HG02885 (cell line): Measurements from ENCODE around the gene HNRNPUL1.

Experiments
- ATAC-seq: cut with Tn5 transposase; IDR thresholded peaks from one replicate; pipeline ENCODE4 v1.9.1; 2021; ENCODE audit warnings: mild to moderate bottlenecking; ENCODE audit not compliant: unreplicated experiment, poor library complexity

Gene HNRNPUL1

DNA sequence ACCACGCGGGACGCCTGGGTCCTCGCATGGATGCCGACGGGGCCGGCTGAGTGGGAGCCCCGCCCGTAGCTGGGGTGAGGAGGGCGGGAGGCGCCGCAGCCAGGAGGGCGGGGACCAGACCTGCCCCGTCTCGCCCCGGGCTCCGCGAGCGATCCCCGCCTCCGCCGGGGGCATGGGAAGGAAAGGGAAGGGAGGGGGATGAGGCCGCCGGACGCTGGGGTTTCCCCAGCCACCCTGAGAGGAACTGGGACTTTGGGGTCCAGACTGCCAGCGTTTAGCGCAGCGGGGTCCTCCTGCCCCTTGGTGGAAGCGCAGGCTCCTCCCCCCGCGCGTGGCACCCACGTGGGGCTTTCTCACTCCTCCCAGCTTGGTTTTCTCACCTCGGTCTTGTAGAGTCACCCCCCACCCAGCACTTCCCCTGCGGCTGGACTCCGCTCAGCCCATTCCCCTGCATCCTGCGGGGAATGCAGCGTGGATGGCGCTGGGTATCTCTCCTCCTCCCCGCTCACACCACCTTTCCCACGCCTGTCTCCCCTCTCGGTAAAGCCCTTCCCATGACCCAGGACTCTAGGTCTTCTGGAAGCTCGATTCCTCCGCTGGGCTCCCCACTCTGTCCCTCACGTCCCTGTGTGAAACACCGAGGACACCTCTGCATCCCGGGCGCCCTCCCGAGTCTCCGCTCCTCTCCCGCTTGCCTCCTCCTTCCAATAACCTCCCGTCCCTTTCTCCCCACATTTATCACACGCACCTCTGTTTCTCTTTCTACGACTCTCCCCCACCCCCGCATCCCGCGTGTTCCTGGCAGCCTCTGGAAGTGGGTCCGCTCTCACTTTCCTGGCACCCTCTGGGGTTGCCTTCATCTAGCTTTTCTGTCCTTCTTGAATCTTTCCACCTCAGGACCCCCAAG is 87.4 kb downstream of the HNRNPUL1 start:
- ATAC-seq, result peak; percentile 39

GRCh38 chr19:41352279-41352608 is 88.1 kb downstream of the HNRNPUL1 start:
- no peak for ATAC-seq

DNA sequence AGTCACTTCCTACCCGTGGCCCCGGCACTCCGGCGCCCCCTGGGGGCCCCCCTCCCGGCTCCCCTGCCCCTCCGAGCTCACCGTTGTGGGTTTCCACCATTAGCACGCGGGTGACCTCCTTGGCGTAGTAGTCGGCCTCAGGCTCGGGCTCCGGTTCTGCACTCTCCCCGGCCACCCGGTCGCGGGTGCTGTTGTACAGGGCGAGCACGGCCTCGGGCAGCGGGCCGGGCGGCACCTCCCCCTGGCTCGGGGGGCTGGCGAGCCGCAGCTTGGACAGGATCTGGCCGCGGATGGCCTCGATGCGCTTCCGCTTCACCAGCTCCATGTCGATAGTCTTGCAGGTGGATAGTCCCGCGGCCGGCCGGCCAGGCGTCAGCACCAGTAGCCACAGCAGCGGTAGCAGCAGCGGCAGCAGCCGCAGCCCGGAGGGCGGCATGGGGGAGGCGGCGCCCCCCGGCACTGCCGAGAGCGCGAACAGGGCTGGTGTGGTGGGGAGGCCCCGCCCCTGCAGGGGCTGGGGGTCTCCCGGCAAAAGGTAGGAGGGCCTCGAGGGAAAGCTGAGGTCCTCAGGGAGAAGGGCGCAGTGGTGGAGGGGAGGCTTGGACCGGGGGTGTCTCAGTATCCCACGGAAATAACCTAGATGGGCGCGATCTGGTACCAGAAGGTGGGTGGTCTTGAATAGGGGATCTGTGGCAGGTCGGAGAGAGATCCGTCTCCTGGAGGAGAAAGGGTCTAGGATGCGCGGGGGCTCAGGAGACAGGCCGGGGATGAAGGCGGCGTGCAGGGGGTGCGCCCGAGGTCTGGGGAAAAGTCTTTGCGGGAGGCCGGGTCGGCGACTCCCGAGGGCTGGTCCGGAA is 88.7 kb downstream of the HNRNPUL1 start:
- peak; percentile 29 for ATAC-seq

DNA sequence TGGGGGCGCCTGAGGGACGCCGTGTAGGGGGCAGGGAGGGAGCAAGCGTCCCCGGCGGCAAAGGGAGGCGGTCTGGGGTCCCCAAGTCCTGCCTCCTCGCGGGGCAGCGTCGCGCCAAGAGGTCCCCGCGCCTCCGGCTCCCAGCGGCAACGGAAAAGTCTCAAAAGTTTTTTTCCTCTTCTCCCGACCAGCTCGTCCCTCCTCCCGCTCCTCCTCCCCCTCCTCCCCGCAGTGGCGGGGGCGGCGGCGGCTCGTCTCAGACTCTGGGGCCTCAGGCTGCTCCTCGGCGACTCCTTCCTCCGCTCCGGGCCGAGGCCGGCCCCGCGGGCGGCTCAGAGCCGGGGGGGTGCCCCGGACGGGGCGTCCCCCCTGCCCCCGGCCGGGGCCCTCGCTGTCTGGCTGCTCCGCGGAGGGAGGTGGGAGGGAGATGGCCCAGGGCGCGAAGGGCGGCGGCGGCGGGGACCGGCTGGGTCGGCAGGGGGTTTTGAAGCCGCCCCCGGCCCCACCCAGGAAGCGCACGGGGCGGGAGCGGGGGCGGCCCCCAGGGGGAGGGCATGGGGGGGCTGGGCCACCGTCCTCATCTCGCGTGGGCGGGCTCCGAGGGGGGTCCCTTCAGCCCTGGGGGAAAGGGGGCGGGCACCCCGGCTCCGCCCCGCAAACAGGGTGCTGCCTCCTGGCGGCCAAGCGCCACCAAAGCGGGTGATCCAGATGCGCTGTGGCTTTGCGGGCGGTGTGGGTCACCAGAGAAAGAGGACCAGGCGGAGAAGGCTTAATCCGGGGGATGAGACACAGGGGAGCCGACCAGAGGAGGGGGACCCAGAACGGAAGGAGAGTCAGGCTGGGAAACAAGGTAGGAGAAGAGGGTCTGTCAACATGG is 89.5 kb downstream of the HNRNPUL1 start, which contains the start of gene TGFB1:
Gene TGFB1 (minus strand): TSS at position 457 of the 877 bp plus-strand sequence. CDS start 878 bp downstream, outside the sequence.
- ATAC-seq, result peak; percentile 59

DNA sequence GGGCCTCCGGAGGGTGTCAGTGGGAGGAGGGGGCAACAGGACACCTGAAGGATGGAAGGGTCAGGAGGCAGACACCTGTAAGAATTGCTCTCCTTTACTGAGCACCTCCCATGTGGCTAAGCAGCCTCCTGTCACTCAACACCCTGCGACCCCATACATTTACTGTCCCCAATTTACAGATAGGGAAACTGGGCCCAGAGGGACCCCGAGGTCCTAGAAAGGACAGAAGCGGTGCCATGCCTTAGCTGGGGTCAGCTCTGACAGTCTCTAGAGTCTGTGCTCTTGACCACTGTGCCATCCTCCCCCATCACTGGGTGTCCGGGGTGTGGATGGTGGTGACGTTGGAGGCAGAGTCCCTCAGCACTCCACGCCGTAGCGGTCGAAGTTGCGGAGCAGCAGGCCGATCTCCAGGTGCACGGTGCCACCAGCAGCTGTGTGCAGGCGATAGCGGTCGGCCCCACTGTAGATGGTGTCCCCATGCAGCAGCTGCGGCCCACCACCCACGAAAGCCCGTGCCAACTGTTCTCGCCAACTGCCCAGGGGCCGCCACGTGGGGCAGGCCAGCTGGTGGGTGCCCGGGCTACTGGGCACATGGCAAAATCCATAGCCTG is 90.3 kb downstream of the HNRNPUL1 start:
- ATAC-seq, result no peak

DNA sequence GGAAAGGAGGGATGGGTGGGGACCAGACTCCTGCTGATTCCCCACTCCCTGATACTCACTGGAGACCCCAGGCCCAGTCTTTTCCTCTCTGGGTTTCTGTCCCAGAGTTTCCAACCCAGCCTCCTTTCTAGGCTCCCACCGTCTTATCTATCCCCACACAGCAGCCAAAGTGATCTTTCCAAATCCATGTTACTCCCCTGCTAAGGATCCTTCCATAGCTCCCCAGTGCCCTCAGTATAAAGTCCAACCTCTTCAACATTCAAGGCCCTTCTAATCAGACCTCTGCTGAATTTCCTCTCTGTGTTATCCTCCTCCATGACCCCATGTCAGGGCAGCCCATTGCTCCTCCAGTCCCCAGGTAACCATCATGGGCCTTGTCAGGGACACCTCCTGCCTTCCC is 90.9 kb downstream of the HNRNPUL1 start:
- no peak for ATAC-seq

DNA sequence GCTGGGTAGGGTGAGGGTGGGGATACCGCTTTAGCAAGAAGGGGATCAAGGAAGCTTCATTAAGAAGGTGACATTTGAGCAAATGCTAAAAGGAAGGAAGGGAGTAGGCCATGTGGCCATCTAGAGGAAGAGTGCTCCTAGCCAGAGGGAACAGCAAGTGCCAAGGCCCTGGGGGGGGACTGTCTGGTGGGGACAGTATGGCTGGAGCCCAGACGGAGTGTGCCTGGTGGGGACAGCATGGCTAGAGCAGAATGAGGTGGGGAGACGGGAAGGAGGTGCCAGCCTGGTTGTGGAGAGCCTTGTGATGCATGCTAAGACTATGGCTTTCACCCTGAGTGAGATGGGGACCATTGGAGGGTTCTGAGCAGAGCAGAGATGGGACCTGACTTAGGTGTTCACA is 91.6 kb downstream of the HNRNPUL1 start:
- ATAC-seq, result no peak

GRCh38 chr19:41356984-41357739 is 93.0 kb downstream of the HNRNPUL1 start:
- ATAC-seq, result no peak
